Mucosa of stomach (tissue), 1 donor: ENCODE measurements around the gene STMN3.

Experiments
- H3K27me3 ChIP-seq: one replicate; pipeline ENCODE4 v1.7.0; 2013; ENCODE audit warnings: mild to moderate bottlenecking, low read length; ENCODE audit not compliant: control insufficient read depth, insufficient read depth
- H3K36me3 ChIP-seq: one replicate; pipeline ENCODE4 v1.7.0; 2013; ENCODE audit warnings: low read length; ENCODE audit not compliant: control insufficient read depth, insufficient read depth
- H3K4me1 ChIP-seq: one replicate; pipeline ENCODE4 v1.7.0; 2013; ENCODE audit warnings: mild to moderate bottlenecking, low read length; ENCODE audit not compliant: control insufficient read depth, insufficient read depth
- H3K4me3 ChIP-seq: one replicate; pipeline ENCODE4 v1.7.0; 2013; ENCODE audit warnings: low read length
- H3K9ac ChIP-seq: one replicate; pipeline ENCODE4 v1.7.0; 2013; ENCODE audit warnings: mild to moderate bottlenecking, low read length, moderate library complexity
- H3K9me3 ChIP-seq: one replicate; pipeline ENCODE4 v1.7.0; 2013; ENCODE audit warnings: mild to moderate bottlenecking, low read length, moderate library complexity; ENCODE audit not compliant: control insufficient read depth
- donor health status: Pancreatic carcinoma.

The STMN3 gene

GRCh38 chr20:63696306-63696627 lies 43.0 kb upstream of the STMN3 start:
- Histone ChIP-seq H3K4me3 (no peak overlapping the region), H3K4me1 (peaks cover 39% of the 10 kb centered on the region), H3K9ac (no peak overlapping the region), H3K27me3 (no peaks in the 10 kb centered on the region), H3K36me3 (no peaks in the 10 kb centered on the region), H3K9me3 (no peaks in the 10 kb centered on the region)

GRCh38 chr20:63695424-63696305 lies 42.4 kb upstream of the STMN3 start:
- no peaks in the 10 kb centered on the region for H3K9me3 ChIP-seq
- no peaks in the 10 kb centered on the region for H3K36me3 ChIP-seq
- no peak overlapping the region for H3K4me3 ChIP-seq
- H3K9ac ChIP-seq: no peak overlapping the region
- H3K27me3 ChIP-seq: no peaks in the 10 kb centered on the region
- H3K4me1 ChIP-seq: peaks cover 39% of the 10 kb centered on the region

DNA sequence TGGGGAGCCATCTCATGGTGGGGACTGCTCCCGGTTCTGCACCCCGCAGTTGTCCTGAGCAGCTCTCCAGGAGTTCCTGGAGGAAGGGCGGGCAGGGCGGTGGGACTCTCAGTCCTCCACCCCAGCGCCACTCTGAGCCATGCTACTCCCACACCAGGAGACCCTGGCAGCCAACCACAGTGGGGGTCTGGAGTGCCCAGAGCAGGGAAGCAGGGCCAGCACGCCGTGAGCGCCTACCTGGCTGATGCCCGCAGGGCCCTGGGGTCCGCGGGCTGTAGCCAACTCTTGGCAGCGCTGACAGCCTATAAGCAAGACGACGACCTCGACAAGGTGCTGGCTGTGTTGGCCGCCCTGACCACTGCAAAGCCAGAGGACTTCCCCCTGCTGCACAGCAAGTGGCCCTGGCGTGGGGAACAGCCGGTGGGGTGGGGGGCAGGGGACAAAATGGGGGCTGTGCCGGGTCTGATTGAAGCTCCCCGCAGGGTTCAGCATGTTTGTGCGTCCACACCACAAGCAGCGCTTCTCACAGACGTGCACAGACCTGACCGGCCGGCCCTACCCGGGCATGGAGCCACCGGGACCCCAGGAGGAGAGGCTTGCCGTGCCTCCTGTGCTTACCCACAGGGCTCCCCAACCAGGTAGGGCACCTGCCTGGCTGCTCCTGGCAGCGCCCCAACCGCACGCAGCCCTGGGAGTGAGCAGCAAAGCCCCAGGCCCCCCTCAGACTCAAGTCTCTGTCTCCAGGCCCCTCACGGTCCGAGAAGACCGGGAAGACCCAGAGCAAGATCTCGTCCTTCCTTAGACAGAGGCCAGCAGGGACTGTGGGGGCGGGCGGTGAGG lies 41.6 kb upstream of the STMN3 start:
- Histone ChIP-seq H3K27me3 (no peaks in the 10 kb centered on the region), H3K4me3 (no peak overlapping the region), H3K36me3 (no peaks in the 10 kb centered on the region), H3K9me3 (no peaks in the 10 kb centered on the region), H3K4me1 (peaks cover 39% of the 10 kb centered on the region), H3K9ac (no peak overlapping the region)

GRCh38 chr20:63693733-63694583 lies 40.7 kb upstream of the STMN3 start:
- no peaks in the 10 kb centered on the region for H3K27me3 ChIP-seq
- H3K9me3 ChIP-seq: no peaks in the 10 kb centered on the region
- peaks cover 35% of the 10 kb centered on the region for H3K4me1 ChIP-seq
- no peak overlapping the region for H3K9ac ChIP-seq
- H3K4me3 ChIP-seq: no peak overlapping the region
- no peaks in the 10 kb centered on the region for H3K36me3 ChIP-seq

DNA sequence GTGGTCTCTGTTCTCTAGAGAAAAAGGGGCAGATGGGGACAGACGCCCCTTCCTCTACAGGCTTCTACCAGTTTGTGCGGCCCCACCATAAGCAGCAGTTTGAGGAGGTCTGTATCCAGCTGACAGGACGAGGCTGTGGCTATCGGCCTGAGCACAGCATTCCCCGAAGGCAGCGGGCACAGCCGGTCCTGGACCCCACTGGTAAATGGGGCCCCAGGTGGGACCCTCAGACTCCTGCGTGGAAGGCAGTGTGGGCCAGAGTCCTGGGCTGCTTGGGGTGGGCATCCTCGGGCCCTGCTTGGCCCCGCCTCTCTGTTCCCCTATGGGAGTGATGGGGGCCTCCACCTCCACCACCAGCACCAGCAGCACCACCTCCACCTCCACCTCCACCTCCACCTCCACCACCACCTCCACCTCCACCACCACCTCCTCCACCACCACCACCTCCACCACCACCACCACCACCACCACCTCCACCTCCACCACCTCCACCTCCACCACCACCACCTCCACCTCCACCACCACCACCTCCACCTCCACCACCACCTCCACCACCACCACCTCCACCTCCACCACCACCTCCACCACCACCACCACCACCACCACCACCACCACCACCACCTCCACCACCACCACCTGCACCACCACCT lies 40.0 kb upstream of the STMN3 start:
- Histone ChIP-seq H3K27me3 (no peaks in the 10 kb centered on the region), H3K4me1 (peaks cover 35% of the 10 kb centered on the region), H3K36me3 (no peaks in the 10 kb centered on the region), H3K4me3 (no peak overlapping the region), H3K9me3 (no peaks in the 10 kb centered on the region), H3K9ac (no peak overlapping the region)

DNA sequence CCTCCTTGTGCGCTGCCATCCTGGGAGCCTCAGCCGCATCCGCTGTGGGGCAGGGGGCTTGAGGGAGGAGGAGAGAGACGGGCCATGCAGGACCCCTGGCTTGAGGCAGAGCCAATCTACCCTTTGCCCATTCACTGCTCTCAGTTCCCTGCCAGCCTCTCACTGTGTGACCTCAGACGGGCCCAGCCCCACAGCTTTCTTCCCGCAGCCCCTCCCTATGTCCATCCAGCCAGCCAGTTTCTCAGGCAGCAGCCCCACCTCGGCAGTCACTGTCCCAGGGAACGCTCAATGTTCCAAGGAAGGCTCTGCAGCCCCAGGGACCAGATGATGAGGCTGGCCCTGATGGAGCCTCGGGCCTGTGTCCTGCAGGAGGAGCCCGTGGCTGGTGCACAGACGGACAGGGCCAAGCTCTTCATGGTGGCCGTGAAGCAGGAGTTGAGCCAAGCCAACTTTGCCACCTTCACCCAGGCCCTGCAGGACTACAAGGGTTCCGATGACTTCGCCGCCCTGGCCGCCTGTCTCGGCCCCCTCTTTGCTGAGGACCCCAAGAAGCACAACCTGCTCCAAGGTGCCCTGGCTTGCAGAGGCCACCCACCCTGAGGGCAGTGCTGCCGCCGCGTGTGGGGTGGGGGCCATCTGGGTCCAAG lies 39.3 kb upstream of the STMN3 start:
- Histone ChIP-seq H3K9me3 (no peaks in the 10 kb centered on the region), H3K4me3 (no peak overlapping the region), H3K27me3 (no peaks in the 10 kb centered on the region), H3K9ac (no peak overlapping the region), H3K4me1 (peaks cover 30% of the 10 kb centered on the region), H3K36me3 (no peaks in the 10 kb centered on the region)

DNA sequence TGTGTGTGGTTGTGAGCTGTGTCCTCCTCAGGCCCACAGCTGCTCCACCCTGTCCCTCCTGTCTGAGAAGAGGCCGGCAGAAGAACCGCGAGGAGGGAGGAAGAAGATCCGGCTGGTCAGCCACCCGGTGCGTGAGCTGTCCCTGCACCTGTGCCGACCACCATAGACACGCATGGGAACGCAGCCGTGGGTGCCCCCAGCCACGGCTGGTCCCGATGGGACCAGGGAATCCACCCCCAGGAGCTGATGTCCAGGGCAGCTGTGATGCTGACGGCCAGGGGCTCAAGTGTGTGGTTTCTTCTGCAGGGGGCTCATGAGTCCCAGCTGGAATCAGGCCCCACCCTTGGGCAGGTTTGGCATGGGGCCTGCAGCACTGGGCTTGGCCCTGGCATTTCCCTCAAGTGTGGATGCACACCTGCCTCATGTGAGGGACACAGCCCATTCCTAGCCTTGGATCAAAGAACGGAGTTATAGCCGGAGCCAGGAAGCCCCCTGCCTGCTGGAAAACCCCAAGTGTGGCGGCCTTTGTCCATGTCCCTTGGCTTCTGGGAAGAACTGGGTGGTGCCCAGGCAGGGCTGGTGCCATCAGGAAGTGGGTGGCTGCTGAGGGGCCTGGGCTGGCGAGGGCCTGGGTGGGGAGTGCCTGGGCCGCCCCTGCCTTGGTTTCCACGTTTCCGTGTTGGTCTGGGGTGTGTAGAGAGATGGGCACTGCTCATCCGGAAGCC lies 38.6 kb upstream of the STMN3 start:
- Histone ChIP-seq H3K9me3 (no peaks in the 10 kb centered on the region), H3K4me3 (no peak overlapping the region), H3K27me3 (no peaks in the 10 kb centered on the region), H3K9ac (no peak overlapping the region), H3K36me3 (no peaks in the 10 kb centered on the region), H3K4me1 (peaks cover 30% of the 10 kb centered on the region)

DNA sequence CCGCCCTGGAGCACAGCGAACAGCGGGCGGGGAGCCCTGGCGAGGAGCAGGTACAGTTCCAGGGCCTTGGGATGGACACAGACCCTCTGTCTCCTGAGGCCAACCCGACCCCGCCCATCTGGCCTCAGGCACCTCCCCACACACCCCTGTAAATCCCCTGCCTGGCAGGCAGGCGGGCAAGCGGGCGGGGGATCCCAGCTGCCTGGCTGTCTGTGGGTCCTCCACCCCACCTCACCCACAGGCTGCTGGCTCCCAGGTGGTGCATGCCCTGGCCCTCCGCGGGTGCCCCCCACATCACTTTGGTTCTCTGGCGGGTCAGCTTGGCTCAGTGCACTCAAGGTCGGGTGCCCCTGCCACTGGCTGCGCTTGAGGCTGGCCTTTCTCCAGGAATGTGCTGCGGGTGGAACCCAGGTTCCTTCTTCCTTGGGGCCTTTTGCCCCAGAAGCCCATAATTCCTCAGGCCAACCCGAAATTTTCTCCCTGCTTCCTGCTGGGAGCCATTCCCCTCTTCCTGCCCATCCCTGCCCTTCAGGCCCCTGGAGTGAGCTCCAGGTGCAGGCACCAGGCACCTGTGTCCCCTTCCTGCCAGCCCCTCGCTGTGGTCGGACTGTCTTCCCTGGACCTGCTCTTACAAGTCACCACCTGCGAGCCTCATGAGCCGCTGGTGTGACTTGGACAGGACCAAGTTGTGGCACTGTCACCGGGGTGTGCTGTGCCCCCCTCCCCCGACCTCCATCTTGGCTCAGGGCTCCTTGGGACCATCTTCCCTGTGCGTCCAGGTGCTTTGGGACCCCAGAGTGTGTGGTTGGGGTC lies 37.9 kb upstream of the STMN3 start:
- H3K4me3 ChIP-seq: no peak overlapping the region
- no peaks in the 10 kb centered on the region for H3K27me3 ChIP-seq
- H3K36me3 ChIP-seq: no peaks in the 10 kb centered on the region
- H3K9ac ChIP-seq: no peak overlapping the region
- H3K9me3 ChIP-seq: no peaks in the 10 kb centered on the region
- H3K4me1 ChIP-seq: peaks cover 30% of the 10 kb centered on the region

GRCh38 chr20:63690003-63690897 lies 37.0 kb upstream of the STMN3 start:
- no peak overlapping the region for H3K4me3 ChIP-seq
- peaks cover 34% of the 10 kb centered on the region for H3K4me1 ChIP-seq
- no peaks in the 10 kb centered on the region for H3K36me3 ChIP-seq
- no peaks in the 10 kb centered on the region for H3K9me3 ChIP-seq
- H3K9ac ChIP-seq: no peak overlapping the region
- no peaks in the 10 kb centered on the region for H3K27me3 ChIP-seq
